Subcutaneous adipose tissue (tissue), 4 donors: ENCODE results near the gene SLC23A3. TPM values are rescaled to one million over a fixed set of nuclear protein-coding genes. Genes with fewer than 3 reads are reported as not detected.

Source experiments
- total RNA-seq, 4 donors: library from RNA; depleted of rRNA; stranded (reverse); fragments of >200 nt; gene quantifications; one replicate each; pipeline ENCODE4 v1.1.0, GENCODE V29; 2016
- TF ChIP-seq, protein P1 (sequence below): fragments of 450-650 bp; IDR thresholded peaks from one replicate; pipeline ENCODE4 v1.5.1; 2016; ENCODE audit warnings: low read depth, mild to moderate bottlenecking, control low read depth, antibody characterized with exemption, moderate library complexity

The SLC23A3 gene
- total RNA-seq, 4 donors from 2014 or later: 0.38 to 0.82 (median 0.67) TPM

DNA sequence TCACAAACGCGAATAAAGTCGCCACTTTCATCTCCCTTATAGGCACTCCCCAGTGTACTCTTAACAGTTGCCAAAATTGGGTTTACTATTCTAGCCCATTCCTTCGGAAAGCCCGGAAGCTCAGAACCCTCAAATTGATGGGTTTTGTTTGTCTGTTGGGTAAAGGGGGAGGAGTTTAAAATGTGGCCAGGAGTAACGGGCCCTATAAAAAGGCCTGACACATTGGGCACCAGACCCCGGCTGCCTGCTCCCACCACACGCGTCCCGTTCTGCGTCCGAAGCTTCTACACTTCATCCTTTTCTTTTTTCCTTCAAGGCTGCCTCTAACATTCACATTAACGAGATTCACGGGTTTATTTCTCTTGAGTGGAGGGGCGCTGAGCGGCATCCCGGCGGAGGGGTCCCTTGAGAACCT, 10.1 kb downstream of the SLC23A3 start:
- TF ChIP-seq, protein P1, sequence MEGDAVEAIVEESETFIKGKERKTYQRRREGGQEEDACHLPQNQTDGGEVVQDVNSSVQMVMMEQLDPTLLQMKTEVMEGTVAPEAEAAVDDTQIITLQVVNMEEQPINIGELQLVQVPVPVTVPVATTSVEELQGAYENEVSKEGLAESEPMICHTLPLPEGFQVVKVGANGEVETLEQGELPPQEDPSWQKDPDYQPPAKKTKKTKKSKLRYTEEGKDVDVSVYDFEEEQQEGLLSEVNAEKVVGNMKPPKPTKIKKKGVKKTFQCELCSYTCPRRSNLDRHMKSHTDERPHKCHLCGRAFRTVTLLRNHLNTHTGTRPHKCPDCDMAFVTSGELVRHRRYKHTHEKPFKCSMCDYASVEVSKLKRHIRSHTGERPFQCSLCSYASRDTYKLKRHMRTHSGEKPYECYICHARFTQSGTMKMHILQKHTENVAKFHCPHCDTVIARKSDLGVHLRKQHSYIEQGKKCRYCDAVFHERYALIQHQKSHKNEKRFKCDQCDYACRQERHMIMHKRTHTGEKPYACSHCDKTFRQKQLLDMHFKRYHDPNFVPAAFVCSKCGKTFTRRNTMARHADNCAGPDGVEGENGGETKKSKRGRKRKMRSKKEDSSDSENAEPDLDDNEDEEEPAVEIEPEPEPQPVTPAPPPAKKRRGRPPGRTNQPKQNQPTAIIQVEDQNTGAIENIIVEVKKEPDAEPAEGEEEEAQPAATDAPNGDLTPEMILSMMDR: no peak

DNA sequence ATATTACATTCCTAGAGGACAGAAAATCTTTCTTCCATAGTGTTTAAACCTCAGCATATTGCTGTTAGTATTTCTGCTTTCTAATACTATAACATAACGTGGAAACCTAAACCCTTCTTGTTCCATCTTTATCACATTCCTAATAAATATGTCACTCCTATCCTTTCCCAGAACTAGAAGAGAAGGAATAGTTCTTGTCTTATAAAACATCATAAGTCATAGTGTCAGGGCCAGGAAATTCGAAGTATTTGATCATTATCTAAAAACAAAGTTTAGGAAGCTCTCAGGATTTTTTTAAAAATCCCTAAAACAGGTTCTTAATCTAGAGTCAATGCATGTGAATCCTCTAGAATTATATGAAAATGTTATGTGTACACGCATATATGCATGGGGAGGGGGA, 11.2 kb downstream of the SLC23A3 start:
- TF ChIP-seq, protein P1: no peak

DNA sequence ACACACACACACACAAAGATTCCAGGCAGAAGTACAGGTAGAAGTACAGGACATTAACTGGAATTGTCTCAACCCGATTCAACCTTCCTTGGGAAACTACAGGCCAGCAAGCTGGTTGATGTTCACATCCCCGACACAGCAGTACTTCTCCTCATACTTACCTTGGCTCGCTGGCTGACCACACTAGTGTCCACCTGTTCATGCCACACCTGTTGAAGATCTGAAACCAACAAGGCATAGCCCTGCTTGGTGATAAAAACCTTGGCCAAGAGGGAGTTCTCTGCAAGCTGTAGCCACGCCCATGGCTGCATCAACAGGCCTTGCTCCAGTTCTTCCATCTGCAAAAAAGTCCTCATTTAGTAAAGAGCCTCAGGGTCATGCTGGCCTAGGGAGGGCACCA, 11.8 kb downstream of the SLC23A3 start:
- TF ChIP-seq, protein P1: no peak

DNA sequence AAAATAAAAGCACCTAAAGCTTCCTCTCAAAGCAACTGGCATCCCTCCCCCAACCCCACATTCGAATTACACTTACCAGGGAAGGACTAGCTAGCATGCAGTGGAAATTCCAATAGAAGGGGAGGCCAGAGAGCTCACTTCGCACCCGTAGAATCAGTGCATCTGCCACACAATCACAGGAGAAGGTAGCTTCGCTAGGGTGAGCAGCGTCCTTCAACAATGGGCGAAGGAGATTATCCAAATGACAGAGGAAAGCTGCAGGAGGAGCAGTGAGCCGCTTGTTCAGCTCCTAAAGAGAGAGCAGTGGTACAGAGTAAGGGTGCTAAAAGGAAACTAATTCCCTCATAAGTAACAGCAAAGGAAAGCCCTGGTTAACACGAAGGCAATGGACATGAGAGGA, 12.4 kb downstream of the SLC23A3 start:
- TF ChIP-seq, protein P1: no peak

DNA sequence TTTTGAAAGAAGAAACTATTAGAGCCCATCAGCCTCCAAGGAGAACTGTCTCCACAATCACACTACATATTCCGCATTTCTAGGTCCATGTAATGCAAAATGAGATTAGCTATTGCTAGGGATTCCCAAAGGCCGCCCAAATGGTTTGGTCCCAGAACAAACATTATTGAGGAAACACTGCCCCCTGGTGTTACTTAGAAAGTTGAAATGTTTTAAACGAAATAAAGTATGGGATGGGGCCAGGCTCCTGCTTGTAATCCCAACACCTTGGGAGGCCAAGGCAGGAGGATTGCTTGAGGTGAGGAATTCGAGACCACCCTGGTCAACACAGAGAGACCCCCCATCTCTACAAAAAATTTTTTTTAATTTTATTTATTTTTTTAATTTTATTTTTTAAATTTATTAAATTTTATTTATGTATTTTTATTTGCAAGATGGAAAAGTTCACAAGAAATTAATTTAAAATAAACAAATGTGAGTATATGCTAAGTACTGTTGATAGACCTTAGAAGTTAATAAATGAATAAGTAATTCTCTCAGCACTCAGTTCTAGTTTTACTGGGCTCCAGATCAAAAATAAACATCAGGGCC, 14.7 kb downstream of the SLC23A3 start:
- TF ChIP-seq, protein P1: no peak

DNA sequence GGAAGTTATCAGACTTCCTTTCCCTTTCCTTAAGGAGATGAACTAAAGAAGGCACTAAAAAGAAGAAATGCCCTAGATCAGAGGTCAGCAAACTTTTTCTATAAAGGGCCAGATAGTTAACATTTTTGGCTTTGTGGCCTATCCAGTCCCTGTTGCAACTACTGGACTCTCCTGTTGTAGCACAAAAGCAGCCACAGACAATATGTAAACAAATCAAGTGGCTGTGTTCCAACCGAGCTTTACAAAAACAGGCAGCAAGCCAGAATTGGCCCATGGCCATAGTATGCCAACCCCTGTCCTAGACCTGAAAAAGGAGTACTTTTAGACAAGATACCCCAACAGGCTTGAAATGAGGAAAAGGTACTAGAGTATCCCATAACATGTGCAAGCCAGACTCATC, 20.2 kb downstream of the SLC23A3 start:
- TF ChIP-seq, protein P1: no peak

DNA sequence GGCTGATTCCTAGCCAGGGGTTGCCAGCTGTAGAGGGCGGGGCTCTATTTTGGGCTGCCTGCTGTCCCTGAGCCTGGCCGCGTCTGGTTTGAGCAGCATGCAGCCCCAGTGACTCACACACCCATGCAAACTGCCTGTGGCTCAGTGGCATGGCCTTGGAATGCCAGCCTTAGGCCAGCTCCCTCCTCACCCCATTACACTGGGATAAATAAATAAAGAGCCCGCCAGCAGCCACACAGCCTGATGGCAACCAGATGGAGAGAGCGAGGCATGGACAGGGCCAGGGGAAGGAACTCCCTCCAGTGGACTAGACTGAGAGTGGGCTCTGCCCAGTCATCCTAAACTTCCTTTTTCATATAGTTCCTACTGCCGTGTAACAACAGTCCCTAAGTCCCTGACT, 27.5 kb downstream of the SLC23A3 start:
- TF ChIP-seq, protein P1: no peak
